GM12878 (cell line): ENCODE data around the gene CHAD. TPM values are rescaled to one million over a fixed set of nuclear protein-coding genes. Genes with fewer than 3 reads are reported as not detected.

Experiments
- ATAC-seq: fragments of 200-7000 bp; cut with Tn5 transposase; 3 replicates; pipeline ENCODE4 v1.9.1; 2020; ENCODE audit warnings: mild to moderate bottlenecking, moderate library complexity
- BruUV-seq: library from RNA; stranded (reverse); fragments of 400-500 nt; replicated peaks from 2 replicates; lab custom pipeline; 2021; lab: Mats Ljungman, UMichigan
- CTCF ChIA-PET: fragments of 300-600 bp; sonication (Branson Sonifier 250); formaldehyde crosslinking; extraction: SDS; loops from one replicate; lab custom pipeline; 2021; ENCODE audit warnings: inconsistent platforms; lab: Yijun Ruan, JAX
- POLR2A ChIA-PET: fragments of 350-600 bp; formaldehyde crosslinking; extraction: SDS; loops from one replicate; lab custom pipeline; 2021; ENCODE audit warnings: inconsistent platforms; lab: Charles Lee
- RAD21 ChIA-PET: fragments of 300-600 bp; sonication (Branson Sonifier 250); formaldehyde crosslinking; loops from one replicate; lab custom pipeline; 2023; ENCODE audit warnings: antibody characterized with exemption; ENCODE audit not compliant: unreplicated experiment; lab: Charles Lee
- SMC1A ChIA-PET: fragments of 300-600 bp; sonication (Branson Sonifier 250); formaldehyde crosslinking; loops from one replicate; lab custom pipeline; 2023; ENCODE audit not compliant: unreplicated experiment, uncharacterized antibody; lab: Charles Lee
- DNase-seq: peaks from one replicate; pipeline ENCODE4 v3.0.0-alpha.2; 2011; ENCODE audit warnings: low read depth, low spot score
- FAIRE-seq: peaks from 3 replicates; lab custom pipeline; 2011; peaks lifted over from hg19 to GRCh38; lab: Jason Lieb, UNC
- H2AFZ ChIP-seq: 2 replicates; pipeline ENCODE4 v1.6.0; 2011; ENCODE audit warnings: low read depth, low read length, control low read depth; ENCODE audit not compliant: control insufficient read depth
- H3K27ac ChIP-seq: 2 replicates; pipeline ENCODE4 v1.5.1; 2011; ENCODE audit warnings: control low read depth; ENCODE audit not compliant: control insufficient read depth, insufficient read depth
- H3K27me3 ChIP-seq, 2 experiments: replicated peaks in 1 of 2; 2 replicates each; pipeline versions ENCODE4 v1.6.0 to v1.6.1; 2011; ENCODE audit warnings: low read length in 1 of 2; ENCODE audit not compliant: control insufficient read depth in 2 of 2, insufficient read depth in 2 of 2
- H3K36me3 ChIP-seq, 2 experiments: 2 replicates each; pipeline ENCODE4 v1.5.1; 2011; ENCODE audit warnings: low read length in 1 of 2; ENCODE audit not compliant: control insufficient read depth in 2 of 2, insufficient read depth in 2 of 2
- H3K4me1 ChIP-seq: 2 replicates; pipeline ENCODE4 v1.6.1; 2011; ENCODE audit warnings: mild to moderate bottlenecking, low read length, moderate library complexity, mixed read lengths; ENCODE audit not compliant: control insufficient read depth, insufficient read depth
- H3K4me2 ChIP-seq: 2 replicates; pipeline ENCODE4 v1.6.0; 2011; ENCODE audit warnings: control low read depth; ENCODE audit not compliant: control insufficient read depth, insufficient read depth
- H3K4me3 ChIP-seq: fragments of 200-600 bp; sonication (generic); 2 replicates; pipeline ENCODE4 v1.5.1; 2016
- H3K79me2 ChIP-seq: 2 replicates; pipeline ENCODE4 v1.6.0; 2011; ENCODE audit warnings: low read length; ENCODE audit not compliant: control insufficient read depth, insufficient read depth
- H3K9ac ChIP-seq: 2 replicates; pipeline ENCODE4 v1.8.0; 2011; ENCODE audit warnings: low read length, control low read depth, mixed read lengths; ENCODE audit not compliant: control insufficient read depth, insufficient read depth
- H3K9me3 ChIP-seq: replicated peaks from 3 replicates; pipeline ENCODE4 v1.5.1; 2011; ENCODE audit warnings: mild to moderate bottlenecking, low read length; ENCODE audit not compliant: control insufficient read depth, insufficient read depth
- H4K20me1 ChIP-seq: 2 replicates; pipeline ENCODE4 v1.6.0; 2011; ENCODE audit not compliant: control insufficient read depth, insufficient read depth
- BCL3 ChIP-seq: IDR thresholded peaks from 2 replicates; pipeline ENCODE4 v1.6.1; 2011; ENCODE audit warnings: borderline replicate concordance, low read depth, mild to moderate bottlenecking, moderate library complexity, low read length; ENCODE audit not compliant: insufficient read depth, poor library complexity, severe bottlenecking
- HSF1 ChIP-seq: fragments of 150-350 bp; IDR thresholded peaks from 2 replicates; pipeline ENCODE4 v1.6.1; 2014; ENCODE audit warnings: mild to moderate bottlenecking, low read depth, low read length
- MEF2B ChIP-seq: fragments of 450-650 bp; IDR thresholded peaks from 2 replicates; pipeline ENCODE4 v1.6.1; 2018; ENCODE audit warnings: mild to moderate bottlenecking, moderate library complexity; ENCODE audit not compliant: partially characterized antibody, poor library complexity, severe bottlenecking
- MLLT1 ChIP-seq: fragments of 450-650 bp; IDR thresholded peaks from 2 replicates; pipeline ENCODE4 v1.6.1; 2016; ENCODE audit warnings: mild to moderate bottlenecking
- PAX5 ChIP-seq: IDR thresholded peaks from 2 replicates; pipeline ENCODE4 v1.6.1; 2011; ENCODE audit warnings: low read depth, low read length, borderline replicate concordance
- PKNOX1 ChIP-seq: fragments of 450-650 bp; IDR thresholded peaks from 2 replicates; pipeline ENCODE4 v1.6.1; 2016; ENCODE audit warnings: mild to moderate bottlenecking
- RBBP5 ChIP-seq: fragments of 200-600 bp; sonication (generic); conservative IDR thresholded peaks from 2 replicates; pipeline ENCODE4 v1.6.1; 2016
- SUZ12 ChIP-seq: fragments of 200-600 bp; sonication (generic); IDR thresholded peaks from one replicate; pipeline ENCODE4 v1.6.1; 2018; ENCODE audit warnings: antibody characterized with exemption, mild to moderate bottlenecking; ENCODE audit not compliant: unreplicated experiment
- USF1 ChIP-seq: IDR thresholded peaks from 2 replicates; pipeline ENCODE4 v1.6.1; 2011; ENCODE audit warnings: borderline replicate concordance, low read depth, mild to moderate bottlenecking, moderate library complexity, mixed read lengths, low read length; ENCODE audit not compliant: insufficient read depth; ENCODE audit errors: extremely low read length
- WGBS: methylation state at CpG from one replicate; pipeline ENCODE4 v1.1.6; 2016; ENCODE audit warnings: low lambda C conversion rate; ENCODE audit not compliant: insufficient replicate concordance, insufficient coverage; ENCODE audit errors: missing lambda C conversion rate; 5-methylcytosine and 5-hydroxymethylcytosine counted together
- in situ Hi-C: fragments of 300-500 bp; cut with MboI; formaldehyde crosslinking; loops from 9 replicates; pipeline ENCODE4 v1.14.3; 2018; ENCODE audit warnings: mixed read lengths
- intact Hi-C: fragments of 100-400 bp; cut with micrococcal nuclease; formaldehyde crosslinking; loops from one replicate; pipeline ENCODE4 v1.14.2; 2022; ENCODE audit not compliant: unreplicated experiment
- polyA plus RNA-seq, 11 experiments: library from polyadenylated mRNA; depleted of rRNA in 4 of 11; unstranded in 6 of 11; stranded (reverse) in 5 of 11; fragments of >200 nt; fragmentation: Nextera tagmentation in 4 of 11; fragmentation: Illumina TruSeq in 1 of 11; extraction: Ambion mirVana in 4 of 11; extraction: Trizol in 1 of 11; gene quantifications; 1 replicate in 1 of 11; 2 replicates in 10 of 11; pipeline versions ENCODE4 v1.2.1 to v1.2.3, GENCODE V29; 2011 to 2016; ENCODE audit warnings: inconsistent platforms in 2 of 11, missing spikeins in 2 of 11, low read depth in 1 of 11
- total RNA-seq, 4 experiments: library from RNA; depleted of rRNA in 3 of 4; stranded (reverse); fragments of >200 nt in 3 of 4; fragmentation: Illumina TruSeq in 1 of 4; extraction: Trizol in 1 of 4; gene quantifications; 2 replicates each; pipeline versions ENCODE4 v1.2.1 to v1.2.3, GENCODE V29; 2013 to 2021

The CHAD gene
- total and polyA plus RNA-seq, 10 of the 15 experiments (the other 5 are each of a cell fraction or from before 2014, with no cell fraction given) = 0.06 TPM; not detected in 9

GRCh38 chr17:50499721-50500120 is 31.0 kb upstream of the CHAD start:
- Histone ChIP-seq H3K27me3 (no peaks in the 10 kb centered on the region), H4K20me1 (no peaks in the 10 kb centered on the region), H3K4me1 (no peaks in the 10 kb centered on the region), H3K4me3 (no peak overlapping the region), H2AFZ (no peak overlapping the region), H3K36me3 (no peaks in the 10 kb centered on the region), H3K9ac (no peak overlapping the region), H3K27ac (no peak overlapping the region), H3K79me2 (no peaks in the 10 kb centered on the region), H3K9me3 (no peaks in the 10 kb centered on the region), H3K4me2 (no peak overlapping the region)
- ATAC-seq (no peak), FAIRE-seq (no peak), DNase-seq (no peak)
- ChIA-PET POLR2A (interaction anchor here (0.7 to 0.9 kb wide), 2 partner anchors 28 to 153 kb away, joined by 5 to 9 read pairs; no protein-coding TSS in a partner anchor), SMC1A (no interaction called here), RAD21 (no interaction called here), CTCF (interaction anchor here (0.7 to 2.9 kb wide), 2 partner anchors 12 to 849 kb away, joined by 3 to 25 read pairs; no protein-coding TSS in a partner anchor)
- BruUV-seq = no TSS peak
- intact Hi-C loops (no loop called here), in situ Hi-C loops (no loop called here)
- no peak for TF ChIP-seq MLLT1
- TF ChIP-seq HSF1 = no peak
- TF ChIP-seq BCL3 = no peak
- no peak for TF ChIP-seq MEF2B
- TF ChIP-seq USF1 = no peak
- no peak for TF ChIP-seq PKNOX1
- TF ChIP-seq RBBP5 = no peak
- TF ChIP-seq PAX5 = no peak
- TF ChIP-seq SUZ12 = no peak
- 72% methylated on average over 2 of the region's 2 CpGs for WGBS
